WTC11 (cell line): Measurements from ENCODE around the gene SBF2. TPM values are rescaled to one million over a fixed set of nuclear protein-coding genes. Genes with fewer than 3 reads are reported as not detected.

Experiments
- ATAC-seq: fragments of 200-7000 bp; cut with Tn5 transposase; 2 replicates; pipeline ENCODE4 v1.10.0; 2021; ENCODE audit warnings: mild to moderate bottlenecking, moderate library complexity
- CTCF ChIA-PET: fragments of 300-600 bp; sonication (Branson Sonifier 250); formaldehyde crosslinking; loops from one replicate; lab custom pipeline; 2021; ENCODE audit warnings: antibody characterized with exemption; lab: Charles Lee
- POLR2A ChIA-PET: fragments of 350-600 bp; sonication (Branson Sonifier 250); formaldehyde crosslinking; loops from one replicate; lab custom pipeline; 2021; ENCODE audit warnings: antibody characterized with exemption; lab: Charles Lee
- DNase-seq: peaks from one replicate; pipeline ENCODE4 v3.0.0; 2021; ENCODE audit warnings: low spot score
- H3K27ac Mint-ChIP-seq: 2 replicates; pipeline ENCODE4 v1.8.0; 2021; ENCODE audit warnings: mixed read lengths
- H3K27me3 Mint-ChIP-seq: 2 replicates; pipeline ENCODE4 v1.8.0; 2021; ENCODE audit warnings: low read depth, mild to moderate bottlenecking, moderate library complexity, mixed read lengths
- H3K36me3 Mint-ChIP-seq: 2 replicates; pipeline ENCODE4 v1.8.0; 2021; ENCODE audit warnings: mixed read lengths
- H3K4me1 Mint-ChIP-seq: 2 replicates; pipeline ENCODE4 v1.8.0; 2022; ENCODE audit warnings: mixed read lengths
- H3K4me3 Mint-ChIP-seq: 2 replicates; pipeline ENCODE4 v1.8.0; 2021; ENCODE audit warnings: mild to moderate bottlenecking, moderate library complexity, mixed read lengths
- H3K9me3 Mint-ChIP-seq: 2 replicates; pipeline ENCODE4 v1.8.0; 2021; ENCODE audit warnings: mixed read lengths
- CREB1 ChIP-seq: sonication (generic); formaldehyde crosslinking; IDR thresholded peaks from 2 replicates; pipeline ENCODE4 v1.8.0; 2023; ENCODE audit warnings: mild to moderate bottlenecking, missing genetic modification reagents
- ETV6 ChIP-seq: sonication (generic); formaldehyde crosslinking; IDR thresholded peaks from 2 replicates; pipeline ENCODE4 v1.8.1; 2022; ENCODE audit warnings: mild to moderate bottlenecking, missing genetic modification reagents
- JAZF1 ChIP-seq: fragments of 250-450 bp; sonication (Bioruptor Pico); IDR thresholded peaks from 2 replicates; pipeline ENCODE4 v1.9.0; 2021; ENCODE audit warnings: moderate library complexity, mild to moderate bottlenecking, inconsistent platforms
- NFYB ChIP-seq: sonication (generic); formaldehyde crosslinking; conservative IDR thresholded peaks from 2 replicates; pipeline ENCODE4 v1.8.0; 2022; ENCODE audit warnings: low read depth, missing genetic modification reagents
- NR3C1 ChIP-seq: sonication (generic); formaldehyde crosslinking; conservative IDR thresholded peaks from 2 replicates; pipeline ENCODE4 v1.8.1; 2023; ENCODE audit warnings: low read depth, mild to moderate bottlenecking, missing genetic modification reagents
- SMAD3 ChIP-seq: sonication (generic); formaldehyde crosslinking; IDR thresholded peaks from 2 replicates; pipeline ENCODE4 v1.8.0; 2022; ENCODE audit warnings: missing genetic modification reagents, mild to moderate bottlenecking, borderline replicate concordance
- ZNF263 ChIP-seq: sonication (generic); formaldehyde crosslinking; IDR thresholded peaks from 2 replicates; pipeline ENCODE4 v1.8.1; 2022; ENCODE audit warnings: low read depth, mild to moderate bottlenecking, moderate library complexity, missing genetic modification reagents
- ZNF416 ChIP-seq: fragments of 250-450 bp; sonication (Bioruptor Pico); IDR thresholded peaks from 2 replicates; pipeline ENCODE4 v1.9.0; 2021; ENCODE audit warnings: mild to moderate bottlenecking, inconsistent platforms
- total RNA-seq: library from RNA; stranded (reverse); gene quantifications from 3 replicates; pipeline ENCODE4 v1.2.3, GENCODE V29; 2021
- TF ChIP-seq, protein P1 (sequence below): sonication (generic); formaldehyde crosslinking; IDR thresholded peaks from 2 replicates; pipeline ENCODE4 v1.8.1; 2022; ENCODE audit warnings: low read depth, mild to moderate bottlenecking, moderate library complexity, missing genetic modification reagents, borderline replicate concordance
- TF ChIP-seq, protein P2 (sequence below): fragments of 200-600 bp; IDR thresholded peaks from 2 replicates; pipeline ENCODE4 v1.8.0; 2022; ENCODE audit warnings: antibody characterized with exemption
- TF ChIP-seq, protein P3 (sequence below): sonication (generic); formaldehyde crosslinking; IDR thresholded peaks from 2 replicates; pipeline ENCODE4 v1.8.1; 2023; ENCODE audit warnings: mild to moderate bottlenecking, missing genetic modification reagents, moderate library complexity
- TF ChIP-seq, protein P4 (sequence below): sonication (generic); formaldehyde crosslinking; IDR thresholded peaks from 2 replicates; pipeline ENCODE4 v1.8.1; 2022; ENCODE audit warnings: low read depth, missing genetic modification reagents, borderline replicate concordance
- TF ChIP-seq, protein P5 (sequence below): fragments of 250-450 bp; sonication (Bioruptor Pico); IDR thresholded peaks from 2 replicates; pipeline ENCODE4 v1.9.0; 2021; ENCODE audit warnings: mild to moderate bottlenecking
- TF ChIP-seq, protein P6 (sequence below): sonication (generic); formaldehyde crosslinking; IDR thresholded peaks from 2 replicates; pipeline ENCODE4 v1.8.1; 2022; ENCODE audit warnings: mild to moderate bottlenecking, missing genetic modification reagents, moderate library complexity, borderline replicate concordance
- TF ChIP-seq, protein P7 (sequence below): sonication (generic); formaldehyde crosslinking; IDR thresholded peaks from 2 replicates; pipeline ENCODE4 v1.8.0; 2022; ENCODE audit warnings: mild to moderate bottlenecking, missing genetic modification reagents
- TF ChIP-seq, protein P8 (sequence below): fragments of 250-450 bp; sonication (Bioruptor Pico); IDR thresholded peaks from 2 replicates; pipeline ENCODE4 v1.9.0; 2021; ENCODE audit warnings: mild to moderate bottlenecking, borderline replicate concordance
- TF ChIP-seq, protein P9 (sequence below): sonication (generic); formaldehyde crosslinking; IDR thresholded peaks from 2 replicates; pipeline ENCODE4 v1.8.1; 2023; ENCODE audit warnings: mild to moderate bottlenecking, missing genetic modification reagents, moderate library complexity
- TF ChIP-seq, protein P10 (sequence below): sonication (generic); formaldehyde crosslinking; IDR thresholded peaks from 2 replicates; pipeline ENCODE4 v1.8.0; 2022; ENCODE audit warnings: mild to moderate bottlenecking, missing genetic modification reagents

The SBF2 gene
- total RNA-seq, 1 experiment from 2014 or later: 47.6 TPM

DNA sequence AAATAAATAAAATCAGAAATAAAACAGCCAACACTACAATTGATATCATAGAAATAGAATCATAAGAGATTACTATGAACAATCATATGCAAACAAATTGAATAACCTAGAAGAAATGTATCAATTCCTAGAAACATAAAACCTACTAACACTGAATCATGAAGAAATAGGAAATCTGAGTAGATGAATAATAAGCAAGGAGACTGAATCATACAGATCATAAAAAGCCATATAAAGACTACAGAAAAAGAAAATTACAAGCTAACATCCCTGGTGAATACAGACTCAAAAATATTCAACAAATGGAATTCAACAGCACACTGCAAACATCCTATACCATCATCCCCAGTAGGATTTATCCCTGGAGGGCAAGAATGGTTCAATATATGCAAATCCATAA lies 135.6 kb downstream of the SBF2 start (continued):
- TF ChIP-seq, protein P1, sequence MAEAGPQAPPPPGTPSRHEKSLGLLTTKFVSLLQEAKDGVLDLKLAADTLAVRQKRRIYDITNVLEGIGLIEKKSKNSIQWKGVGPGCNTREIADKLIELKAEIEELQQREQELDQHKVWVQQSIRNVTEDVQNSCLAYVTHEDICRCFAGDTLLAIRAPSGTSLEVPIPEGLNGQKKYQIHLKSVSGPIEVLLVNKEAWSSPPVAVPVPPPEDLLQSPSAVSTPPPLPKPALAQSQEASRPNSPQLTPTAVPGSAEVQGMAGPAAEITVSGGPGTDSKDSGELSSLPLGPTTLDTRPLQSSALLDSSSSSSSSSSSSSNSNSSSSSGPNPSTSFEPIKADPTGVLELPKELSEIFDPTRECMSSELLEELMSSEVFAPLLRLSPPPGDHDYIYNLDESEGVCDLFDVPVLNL (CRISPR knock-in tag): no peak

DNA sequence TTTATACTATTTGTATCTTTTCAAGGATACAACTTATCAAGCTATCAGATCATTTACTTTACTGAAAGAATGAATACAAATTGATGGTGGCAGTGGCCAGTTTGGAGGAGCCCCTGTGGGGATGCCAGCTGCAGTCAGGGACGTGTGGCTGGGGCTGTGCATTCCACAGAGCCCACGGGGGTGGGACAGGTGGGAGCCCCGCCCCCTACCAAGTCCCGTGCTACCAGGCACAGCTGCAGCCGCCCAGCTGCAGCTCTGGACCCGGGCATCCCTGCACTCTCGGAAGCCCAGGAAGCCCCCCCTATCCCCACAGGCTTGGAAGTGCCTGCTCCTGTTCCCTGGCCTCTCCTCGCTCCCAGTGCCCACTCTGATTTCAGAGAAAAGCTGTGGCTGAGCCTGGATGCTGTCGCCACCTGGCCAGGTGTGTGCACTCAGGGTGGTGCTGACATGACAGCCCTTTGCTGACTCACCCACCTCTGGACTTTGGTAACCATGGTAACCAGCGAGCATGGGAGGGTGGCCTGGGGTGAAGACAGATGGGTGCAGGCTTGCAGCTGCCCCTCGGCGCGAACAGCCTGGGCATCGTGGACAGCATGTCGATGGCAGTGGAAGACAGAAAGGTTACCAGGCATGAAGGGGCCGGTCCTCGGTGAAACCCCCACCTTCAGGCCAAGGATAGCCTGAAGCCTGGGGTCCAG lies 138.1 kb downstream of the SBF2 start:
- ATAC-seq (peak; percentile 69), DNase-seq (peak; percentile 32)
- Mint-ChIP-seq H3K27me3 (no peaks in the 10 kb centered on the region), H3K9me3 (peaks cover 21% of the 10 kb centered on the region), H3K4me3 (no peak overlapping the region), H3K27ac (no peak overlapping the region), H3K4me1 (peaks cover 6% of the 10 kb centered on the region), H3K36me3 (peaks cover 6% of the 10 kb centered on the region)
- ChIA-PET POLR2A (no interaction called here), CTCF (no interaction called here)
- TF ChIP-seq ETV6 (CRISPR knock-in tag) (no peak), CREB1 (CRISPR knock-in tag) (no peak), NR3C1 (CRISPR knock-in tag) (no peak), ZNF416 (CRISPR knock-in tag) (no peak), ZNF263 (CRISPR knock-in tag) (no peak), NFYB (CRISPR knock-in tag) (no peak), JAZF1 (no peak), SMAD3 (CRISPR knock-in tag) (no peak)
- TF ChIP-seq, protein P2, sequence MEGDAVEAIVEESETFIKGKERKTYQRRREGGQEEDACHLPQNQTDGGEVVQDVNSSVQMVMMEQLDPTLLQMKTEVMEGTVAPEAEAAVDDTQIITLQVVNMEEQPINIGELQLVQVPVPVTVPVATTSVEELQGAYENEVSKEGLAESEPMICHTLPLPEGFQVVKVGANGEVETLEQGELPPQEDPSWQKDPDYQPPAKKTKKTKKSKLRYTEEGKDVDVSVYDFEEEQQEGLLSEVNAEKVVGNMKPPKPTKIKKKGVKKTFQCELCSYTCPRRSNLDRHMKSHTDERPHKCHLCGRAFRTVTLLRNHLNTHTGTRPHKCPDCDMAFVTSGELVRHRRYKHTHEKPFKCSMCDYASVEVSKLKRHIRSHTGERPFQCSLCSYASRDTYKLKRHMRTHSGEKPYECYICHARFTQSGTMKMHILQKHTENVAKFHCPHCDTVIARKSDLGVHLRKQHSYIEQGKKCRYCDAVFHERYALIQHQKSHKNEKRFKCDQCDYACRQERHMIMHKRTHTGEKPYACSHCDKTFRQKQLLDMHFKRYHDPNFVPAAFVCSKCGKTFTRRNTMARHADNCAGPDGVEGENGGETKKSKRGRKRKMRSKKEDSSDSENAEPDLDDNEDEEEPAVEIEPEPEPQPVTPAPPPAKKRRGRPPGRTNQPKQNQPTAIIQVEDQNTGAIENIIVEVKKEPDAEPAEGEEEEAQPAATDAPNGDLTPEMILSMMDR: no peak
- TF ChIP-seq, protein P3, sequence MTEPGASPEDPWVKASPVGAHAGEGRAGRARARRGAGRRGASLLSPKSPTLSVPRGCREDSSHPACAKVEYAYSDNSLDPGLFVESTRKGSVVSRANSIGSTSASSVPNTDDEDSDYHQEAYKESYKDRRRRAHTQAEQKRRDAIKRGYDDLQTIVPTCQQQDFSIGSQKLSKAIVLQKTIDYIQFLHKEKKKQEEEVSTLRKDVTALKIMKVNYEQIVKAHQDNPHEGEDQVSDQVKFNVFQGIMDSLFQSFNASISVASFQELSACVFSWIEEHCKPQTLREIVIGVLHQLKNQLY (CRISPR knock-in tag): no peak
- TF ChIP-seq, protein P4, sequence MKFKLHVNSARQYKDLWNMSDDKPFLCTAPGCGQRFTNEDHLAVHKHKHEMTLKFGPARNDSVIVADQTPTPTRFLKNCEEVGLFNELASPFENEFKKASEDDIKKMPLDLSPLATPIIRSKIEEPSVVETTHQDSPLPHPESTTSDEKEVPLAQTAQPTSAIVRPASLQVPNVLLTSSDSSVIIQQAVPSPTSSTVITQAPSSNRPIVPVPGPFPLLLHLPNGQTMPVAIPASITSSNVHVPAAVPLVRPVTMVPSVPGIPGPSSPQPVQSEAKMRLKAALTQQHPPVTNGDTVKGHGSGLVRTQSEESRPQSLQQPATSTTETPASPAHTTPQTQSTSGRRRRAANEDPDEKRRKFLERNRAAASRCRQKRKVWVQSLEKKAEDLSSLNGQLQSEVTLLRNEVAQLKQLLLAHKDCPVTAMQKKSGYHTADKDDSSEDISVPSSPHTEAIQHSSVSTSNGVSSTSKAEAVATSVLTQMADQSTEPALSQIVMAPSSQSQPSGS (CRISPR knock-in tag): no peak
- TF ChIP-seq, protein P5, sequence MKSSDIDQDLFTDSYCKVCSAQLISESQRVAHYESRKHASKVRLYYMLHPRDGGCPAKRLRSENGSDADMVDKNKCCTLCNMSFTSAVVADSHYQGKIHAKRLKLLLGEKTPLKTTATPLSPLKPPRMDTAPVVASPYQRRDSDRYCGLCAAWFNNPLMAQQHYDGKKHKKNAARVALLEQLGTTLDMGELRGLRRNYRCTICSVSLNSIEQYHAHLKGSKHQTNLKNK: no peak
- TF ChIP-seq, protein P6, sequence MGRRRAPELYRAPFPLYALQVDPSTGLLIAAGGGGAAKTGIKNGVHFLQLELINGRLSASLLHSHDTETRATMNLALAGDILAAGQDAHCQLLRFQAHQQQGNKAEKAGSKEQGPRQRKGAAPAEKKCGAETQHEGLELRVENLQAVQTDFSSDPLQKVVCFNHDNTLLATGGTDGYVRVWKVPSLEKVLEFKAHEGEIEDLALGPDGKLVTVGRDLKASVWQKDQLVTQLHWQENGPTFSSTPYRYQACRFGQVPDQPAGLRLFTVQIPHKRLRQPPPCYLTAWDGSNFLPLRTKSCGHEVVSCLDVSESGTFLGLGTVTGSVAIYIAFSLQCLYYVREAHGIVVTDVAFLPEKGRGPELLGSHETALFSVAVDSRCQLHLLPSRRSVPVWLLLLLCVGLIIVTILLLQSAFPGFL: no peak
- TF ChIP-seq, protein P7, sequence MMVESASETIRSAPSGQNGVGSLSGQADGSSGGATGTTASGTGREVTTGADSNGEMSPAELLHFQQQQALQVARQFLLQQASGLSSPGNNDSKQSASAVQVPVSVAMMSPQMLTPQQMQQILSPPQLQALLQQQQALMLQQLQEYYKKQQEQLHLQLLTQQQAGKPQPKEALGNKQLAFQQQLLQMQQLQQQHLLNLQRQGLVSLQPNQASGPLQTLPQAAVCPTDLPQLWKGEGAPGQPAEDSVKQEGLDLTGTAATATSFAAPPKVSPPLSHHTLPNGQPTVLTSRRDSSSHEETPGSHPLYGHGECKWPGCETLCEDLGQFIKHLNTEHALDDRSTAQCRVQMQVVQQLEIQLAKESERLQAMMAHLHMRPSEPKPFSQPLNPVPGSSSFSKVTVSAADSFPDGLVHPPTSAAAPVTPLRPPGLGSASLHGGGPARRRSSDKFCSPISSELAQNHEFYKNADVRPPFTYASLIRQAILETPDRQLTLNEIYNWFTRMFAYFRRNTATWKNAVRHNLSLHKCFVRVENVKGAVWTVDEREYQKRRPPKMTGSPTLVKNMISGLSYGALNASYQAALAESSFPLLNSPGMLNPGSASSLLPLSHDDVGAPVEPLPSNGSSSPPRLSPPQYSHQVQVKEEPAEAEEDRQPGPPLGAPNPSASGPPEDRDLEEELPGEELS (CRISPR knock-in tag): no peak
- TF ChIP-seq, protein P8, sequence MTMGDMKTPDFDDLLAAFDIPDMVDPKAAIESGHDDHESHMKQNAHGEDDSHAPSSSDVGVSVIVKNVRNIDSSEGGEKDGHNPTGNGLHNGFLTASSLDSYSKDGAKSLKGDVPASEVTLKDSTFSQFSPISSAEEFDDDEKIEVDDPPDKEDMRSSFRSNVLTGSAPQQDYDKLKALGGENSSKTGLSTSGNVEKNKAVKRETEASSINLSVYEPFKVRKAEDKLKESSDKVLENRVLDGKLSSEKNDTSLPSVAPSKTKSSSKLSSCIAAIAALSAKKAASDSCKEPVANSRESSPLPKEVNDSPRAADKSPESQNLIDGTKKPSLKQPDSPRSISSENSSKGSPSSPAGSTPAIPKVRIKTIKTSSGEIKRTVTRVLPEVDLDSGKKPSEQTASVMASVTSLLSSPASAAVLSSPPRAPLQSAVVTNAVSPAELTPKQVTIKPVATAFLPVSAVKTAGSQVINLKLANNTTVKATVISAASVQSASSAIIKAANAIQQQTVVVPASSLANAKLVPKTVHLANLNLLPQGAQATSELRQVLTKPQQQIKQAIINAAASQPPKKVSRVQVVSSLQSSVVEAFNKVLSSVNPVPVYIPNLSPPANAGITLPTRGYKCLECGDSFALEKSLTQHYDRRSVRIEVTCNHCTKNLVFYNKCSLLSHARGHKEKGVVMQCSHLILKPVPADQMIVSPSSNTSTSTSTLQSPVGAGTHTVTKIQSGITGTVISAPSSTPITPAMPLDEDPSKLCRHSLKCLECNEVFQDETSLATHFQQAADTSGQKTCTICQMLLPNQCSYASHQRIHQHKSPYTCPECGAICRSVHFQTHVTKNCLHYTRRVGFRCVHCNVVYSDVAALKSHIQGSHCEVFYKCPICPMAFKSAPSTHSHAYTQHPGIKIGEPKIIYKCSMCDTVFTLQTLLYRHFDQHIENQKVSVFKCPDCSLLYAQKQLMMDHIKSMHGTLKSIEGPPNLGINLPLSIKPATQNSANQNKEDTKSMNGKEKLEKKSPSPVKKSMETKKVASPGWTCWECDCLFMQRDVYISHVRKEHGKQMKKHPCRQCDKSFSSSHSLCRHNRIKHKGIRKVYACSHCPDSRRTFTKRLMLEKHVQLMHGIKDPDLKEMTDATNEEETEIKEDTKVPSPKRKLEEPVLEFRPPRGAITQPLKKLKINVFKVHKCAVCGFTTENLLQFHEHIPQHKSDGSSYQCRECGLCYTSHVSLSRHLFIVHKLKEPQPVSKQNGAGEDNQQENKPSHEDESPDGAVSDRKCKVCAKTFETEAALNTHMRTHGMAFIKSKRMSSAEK (CRISPR knock-in tag): no peak
- TF ChIP-seq, protein P9, sequence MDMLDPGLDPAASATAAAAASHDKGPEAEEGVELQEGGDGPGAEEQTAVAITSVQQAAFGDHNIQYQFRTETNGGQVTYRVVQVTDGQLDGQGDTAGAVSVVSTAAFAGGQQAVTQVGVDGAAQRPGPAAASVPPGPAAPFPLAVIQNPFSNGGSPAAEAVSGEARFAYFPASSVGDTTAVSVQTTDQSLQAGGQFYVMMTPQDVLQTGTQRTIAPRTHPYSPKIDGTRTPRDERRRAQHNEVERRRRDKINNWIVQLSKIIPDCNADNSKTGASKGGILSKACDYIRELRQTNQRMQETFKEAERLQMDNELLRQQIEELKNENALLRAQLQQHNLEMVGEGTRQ (CRISPR knock-in tag): no peak
- TF ChIP-seq, protein P10, sequence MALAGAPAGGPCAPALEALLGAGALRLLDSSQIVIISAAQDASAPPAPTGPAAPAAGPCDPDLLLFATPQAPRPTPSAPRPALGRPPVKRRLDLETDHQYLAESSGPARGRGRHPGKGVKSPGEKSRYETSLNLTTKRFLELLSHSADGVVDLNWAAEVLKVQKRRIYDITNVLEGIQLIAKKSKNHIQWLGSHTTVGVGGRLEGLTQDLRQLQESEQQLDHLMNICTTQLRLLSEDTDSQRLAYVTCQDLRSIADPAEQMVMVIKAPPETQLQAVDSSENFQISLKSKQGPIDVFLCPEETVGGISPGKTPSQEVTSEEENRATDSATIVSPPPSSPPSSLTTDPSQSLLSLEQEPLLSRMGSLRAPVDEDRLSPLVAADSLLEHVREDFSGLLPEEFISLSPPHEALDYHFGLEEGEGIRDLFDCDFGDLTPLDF (CRISPR knock-in tag): no peak
